Stimulated activated CD4-positive, alpha-beta T cell treated with anti-CD3 and anti-CD28 coated beads, Interleukin-4, amount 100 ng/mL, for 1 hour (primary cell): ENCODE data around the gene ZNF879.
A peak's percentile ranks its signal among the peaks of the same experiment; 100 is the strongest.

Source experiments
- DNase-seq: peaks from one replicate; pipeline ENCODE4 v3.0.0-alpha.2; 2020

The ZNF879 gene

DNA sequence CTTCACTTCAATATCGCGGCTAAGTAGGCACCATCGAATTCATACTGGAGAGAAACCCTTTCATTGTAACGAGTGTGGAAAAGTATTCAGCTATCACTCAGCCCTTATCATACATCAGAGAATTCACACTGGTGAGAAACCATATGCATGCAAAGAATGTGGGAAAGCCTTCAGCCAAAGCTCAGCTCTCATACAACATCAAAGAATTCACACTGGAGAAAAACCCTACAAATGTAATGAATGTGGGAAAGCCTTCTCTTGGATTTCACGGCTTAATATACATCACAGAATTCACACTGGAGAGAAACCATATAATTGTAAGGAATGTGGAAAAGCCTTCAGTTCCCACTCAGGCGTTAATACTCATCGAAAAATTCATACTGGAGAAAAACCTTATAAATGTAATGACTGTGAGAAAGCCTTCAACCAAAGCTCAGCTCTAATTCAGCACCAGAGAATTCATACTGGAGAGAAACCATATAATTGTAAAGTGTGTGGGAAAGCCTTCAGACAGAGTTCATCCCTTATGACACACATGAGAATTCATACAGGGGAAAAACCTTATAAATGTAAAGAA is 9.5 kb downstream of the ZNF879 start:
- DNase-seq: no peak

- no peak for DNase-seq
Observed at GRCh38 chr5:179044765-179045164, 21.2 kb downstream of the ZNF879 start.

DNA sequence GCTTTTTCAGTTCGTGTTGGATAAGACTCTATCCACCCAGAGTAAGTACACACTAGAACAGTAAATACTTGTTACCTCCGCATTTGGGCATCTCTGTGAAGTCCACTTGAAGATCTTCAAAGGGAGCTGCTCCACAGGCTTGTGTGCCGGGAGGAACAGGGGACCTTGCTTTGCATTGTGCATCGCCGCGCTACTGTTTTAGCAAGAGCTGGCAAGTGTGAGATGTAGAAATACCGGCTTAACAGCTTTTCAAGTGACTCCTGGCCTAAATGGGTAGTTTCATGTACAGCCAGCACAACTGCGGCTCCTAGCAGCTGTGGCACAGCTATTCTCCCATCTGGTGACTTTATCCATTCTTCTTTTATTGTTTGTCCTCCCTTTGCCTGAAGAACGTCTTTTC is 28.2 kb downstream of the ZNF879 start:
- DNase-seq: no peak

GRCh38 chr5:179054036-179054785 is 30.6 kb downstream of the ZNF879 start:
- no peak for DNase-seq

DNA sequence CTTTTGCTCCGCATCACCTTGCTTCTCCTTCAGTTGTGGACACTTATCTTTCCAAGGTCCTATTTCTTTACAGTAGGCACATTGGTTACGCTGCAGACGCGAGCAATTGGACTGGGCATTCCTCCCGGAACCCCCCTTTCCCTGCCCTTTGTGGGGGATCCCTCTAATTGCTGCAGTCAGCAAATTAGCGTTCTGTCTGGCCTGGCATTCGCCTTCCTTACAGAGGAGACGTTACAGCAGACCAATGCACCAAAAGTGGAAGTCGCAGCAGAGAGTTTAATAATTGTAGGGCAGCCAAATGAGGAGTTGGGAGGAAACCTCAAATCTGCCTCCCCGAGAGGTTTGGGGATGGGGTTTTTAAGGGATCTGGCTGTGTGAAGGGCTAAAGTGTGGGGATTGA is 31.3 kb downstream of the ZNF879 start:
- DNase-seq: no peak

DNA sequence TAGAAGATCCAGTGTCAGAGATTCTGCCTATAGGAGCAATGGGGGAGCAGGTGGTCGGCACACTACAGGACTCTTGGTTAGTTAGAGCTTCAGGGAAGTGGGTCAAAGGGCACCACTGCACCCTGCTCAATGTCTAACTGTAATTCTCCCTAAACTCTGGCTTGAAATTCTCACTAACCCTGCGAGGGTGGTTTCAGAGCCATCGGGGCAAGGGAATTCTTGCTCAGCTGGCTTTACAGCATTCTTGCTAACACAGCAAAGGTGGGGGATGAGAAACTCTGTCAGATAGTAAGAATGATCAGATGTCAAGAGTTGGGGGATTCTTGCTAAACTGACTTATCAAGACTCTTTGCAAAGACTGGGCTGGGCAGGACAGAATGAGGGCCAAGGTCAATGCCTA is 31.8 kb downstream of the ZNF879 start:
- no peak for DNase-seq

GRCh38 chr5:179055841-179056240 is 32.2 kb downstream of the ZNF879 start:
- DNase-seq: no peak

DNA sequence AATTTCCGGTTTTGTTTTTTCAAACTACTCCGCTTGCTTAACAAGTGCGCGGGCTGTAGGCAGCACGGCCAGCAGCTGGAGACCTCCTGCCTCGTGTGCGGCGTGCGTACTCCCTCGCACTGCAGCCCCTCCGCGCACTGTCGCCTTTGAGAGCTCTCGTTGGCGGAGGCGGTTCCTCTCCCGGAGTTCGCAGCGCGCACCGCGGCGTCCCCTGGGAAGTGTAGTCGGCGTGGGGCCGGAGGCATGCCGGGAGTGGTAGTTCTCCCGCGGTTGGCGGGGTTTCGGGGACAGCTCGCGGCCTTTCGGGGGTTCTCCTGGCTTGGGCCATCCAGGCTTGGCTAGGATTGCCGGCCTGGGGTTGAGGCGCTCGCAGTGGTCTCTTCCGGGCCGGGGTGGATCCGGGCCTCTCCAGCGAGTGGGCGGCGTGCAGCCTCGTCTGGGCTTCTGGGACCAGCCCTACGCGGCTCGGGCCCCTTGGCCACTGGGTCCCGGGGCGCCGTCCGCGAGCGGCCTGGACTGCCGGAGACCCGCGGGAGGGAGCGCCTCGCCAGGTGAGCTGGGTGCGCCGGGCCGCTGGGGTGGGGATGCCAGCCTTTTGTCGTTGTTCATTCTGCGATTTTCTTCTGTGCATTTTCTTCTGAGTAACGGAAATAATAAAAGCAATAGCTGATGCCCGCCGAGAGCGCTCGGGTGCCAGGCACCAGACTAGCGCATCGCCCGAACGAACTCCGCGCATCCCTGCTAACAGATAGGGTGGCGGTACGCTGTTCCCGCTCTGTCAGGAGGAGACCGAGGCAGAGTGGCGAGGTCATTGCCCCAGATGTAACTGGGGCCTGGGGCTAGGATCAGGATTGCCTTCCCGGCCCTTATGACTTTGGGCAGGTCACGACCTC is 36.8 kb downstream of the ZNF879 start, which contains the start of gene ZNF354C:
Gene ZNF354C, plus strand, starts transcription at position 258 of the 893 bp plus-strand sequence. CDS start 1,696 bp downstream, outside the sequence.
- DNase-seq: peak; percentile 86

GRCh38 chr5:179061025-179061424 is 37.4 kb downstream of the ZNF879 start:
- no peak for DNase-seq

GRCh38 chr5:179065703-179066102 is 42.1 kb downstream of the ZNF879 start:
- no peak for DNase-seq

DNA sequence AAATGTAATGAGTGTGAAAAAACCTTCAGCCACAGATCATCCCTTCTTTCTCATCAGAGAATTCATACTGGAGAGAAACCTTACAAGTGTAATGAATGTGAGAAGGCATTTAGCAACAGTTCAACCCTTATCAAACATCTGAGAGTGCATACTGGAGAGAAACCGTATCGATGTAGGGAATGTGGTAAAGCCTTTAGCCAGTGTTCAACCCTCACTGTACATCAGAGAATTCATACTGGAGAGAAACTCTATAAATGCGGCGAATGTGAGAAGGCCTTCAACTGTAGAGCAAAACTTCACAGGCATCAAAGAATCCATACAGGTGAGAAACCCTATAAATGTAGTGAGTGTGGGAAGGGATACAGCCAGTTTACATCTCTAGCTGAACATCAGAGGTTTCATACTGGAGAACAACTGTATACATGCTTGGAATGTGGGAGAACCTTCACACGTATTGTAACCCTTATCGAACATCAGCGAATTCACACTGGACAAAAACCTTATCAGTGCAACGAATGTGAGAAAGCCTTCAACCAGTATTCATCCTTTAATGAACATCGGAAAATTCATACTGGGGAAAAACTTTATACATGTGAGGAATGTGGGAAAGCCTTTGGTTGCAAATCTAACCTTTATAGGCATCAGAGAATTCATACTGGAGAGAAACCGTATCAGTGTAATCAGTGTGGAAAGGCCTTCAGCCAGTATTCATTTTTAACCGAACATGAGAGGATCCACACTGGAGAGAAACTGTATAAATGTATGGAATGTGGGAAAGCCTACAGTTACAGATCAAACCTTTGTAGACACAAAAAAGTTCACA is 55.8 kb downstream of the ZNF879 start:
- no peak for DNase-seq

DNA sequence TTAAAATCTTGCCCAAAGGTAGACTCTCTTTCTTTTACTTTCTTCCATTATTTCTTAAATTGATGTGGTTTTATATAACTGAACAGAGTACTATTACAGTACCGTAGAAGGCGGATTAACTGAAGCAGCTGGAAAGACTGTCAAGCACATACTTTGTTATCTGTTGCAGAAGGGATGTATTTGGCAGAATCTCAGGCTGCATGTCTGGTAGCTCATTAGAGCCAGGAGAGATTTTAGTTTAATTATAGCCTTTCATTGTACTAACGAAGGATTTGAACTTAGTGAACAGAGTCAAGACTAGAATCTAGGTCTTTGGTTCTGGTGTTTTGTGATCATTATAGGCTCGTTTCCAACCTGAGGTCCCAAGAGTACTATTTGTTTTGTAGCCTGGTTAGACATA is 57.1 kb downstream of the ZNF879 start:
- no peak for DNase-seq
